H9 (cell line): ENCODE data around the gene SCEL. TPM values are rescaled to one million over a fixed set of nuclear protein-coding genes. Genes with fewer than 3 reads are reported as not detected.

ENCODE experiments used
- DNase-seq: peaks from one replicate; pipeline ENCODE4 v3.0.0-alpha.2; 2017
- H2AFZ ChIP-seq: one replicate; pipeline ENCODE4 v1.6.1; 2013; ENCODE audit warnings: mild to moderate bottlenecking, low read length, control low read depth, moderate library complexity
- H2AK5ac ChIP-seq: 2 replicates; pipeline ENCODE4 v1.6.1; 2013; ENCODE audit warnings: low read length, control low read depth, mixed read lengths; ENCODE audit not compliant: insufficient read length
- H2BK120ac ChIP-seq: one replicate; pipeline ENCODE4 v1.6.1; 2013; ENCODE audit warnings: low read depth, mild to moderate bottlenecking, low read length, control low read depth, inconsistent platforms; ENCODE audit not compliant: poor library complexity, severe bottlenecking
- H2BK12ac ChIP-seq: 2 replicates; pipeline ENCODE4 v1.6.1; 2013; ENCODE audit warnings: low read length, control low read depth, mixed read lengths, low read depth; ENCODE audit not compliant: insufficient read length
- H2BK15ac ChIP-seq: 2 replicates; pipeline ENCODE4 v1.6.1; 2013; ENCODE audit warnings: low read depth, low read length, control low read depth
- H2BK20ac ChIP-seq: one replicate; pipeline ENCODE4 v1.6.1; 2013; ENCODE audit warnings: low read depth, mild to moderate bottlenecking, low read length, control low read depth, inconsistent platforms; ENCODE audit not compliant: poor library complexity, severe bottlenecking
- H2BK5ac ChIP-seq: 2 replicates; pipeline ENCODE4 v1.6.1; 2013; ENCODE audit warnings: low read length, control low read depth, mixed read lengths; ENCODE audit not compliant: insufficient read length
- H3K14ac ChIP-seq: 2 replicates; pipeline ENCODE4 v1.6.1; 2013; ENCODE audit warnings: low read length, control low read depth; ENCODE audit not compliant: insufficient read depth
- H3K18ac ChIP-seq: 2 replicates; pipeline ENCODE4 v1.6.1; 2013; ENCODE audit warnings: low read depth, mild to moderate bottlenecking, mixed read lengths, low read length, control low read depth; ENCODE audit not compliant: insufficient read length
- H3K23ac ChIP-seq: 2 replicates; pipeline ENCODE4 v1.6.1; 2013; ENCODE audit warnings: low read length, control low read depth, mixed read lengths, low read depth; ENCODE audit not compliant: insufficient read length
- H3K23me2 ChIP-seq: 2 replicates; pipeline ENCODE4 v1.6.1; 2013; ENCODE audit warnings: low read depth, mild to moderate bottlenecking, mixed read lengths, low read length, control low read depth; ENCODE audit not compliant: insufficient read length, poor library complexity, severe bottlenecking
- H3K27ac ChIP-seq: 2 replicates; pipeline ENCODE4 v1.5.1; 2013; ENCODE audit warnings: low read length, control low read depth, mixed read lengths, low read depth; ENCODE audit not compliant: insufficient read length
- H3K27me3 ChIP-seq: 2 replicates; pipeline ENCODE4 v1.6.1; 2013; ENCODE audit warnings: low read length, control low read depth, inconsistent platforms; ENCODE audit not compliant: insufficient read depth
- H3K4ac ChIP-seq: 2 replicates; pipeline ENCODE4 v1.6.1; 2013; ENCODE audit warnings: low read depth, mild to moderate bottlenecking, control low read depth, inconsistent platforms, low read length, moderate library complexity
- H3K4me1 ChIP-seq: 2 replicates; pipeline ENCODE4 v1.6.1; 2013; ENCODE audit warnings: low read length, control low read depth, inconsistent platforms; ENCODE audit not compliant: insufficient read depth
- H3K4me2 ChIP-seq: 2 replicates; pipeline ENCODE4 v1.6.1; 2013; ENCODE audit warnings: low read length, control low read depth, mixed read lengths; ENCODE audit not compliant: insufficient read length, insufficient read depth
- H3K56ac ChIP-seq: 2 replicates; pipeline ENCODE4 v1.6.1; 2013; ENCODE audit warnings: low read depth, mild to moderate bottlenecking, mixed read lengths, low read length, control low read depth; ENCODE audit not compliant: insufficient read length
- H3K79me1 ChIP-seq: 2 replicates; pipeline ENCODE4 v1.6.1; 2013; ENCODE audit warnings: low read depth, mild to moderate bottlenecking, moderate library complexity, low read length, control low read depth, inconsistent platforms; ENCODE audit not compliant: insufficient read depth, poor library complexity, severe bottlenecking
- H3K79me2 ChIP-seq: 2 replicates; pipeline ENCODE4 v1.6.1; 2013; ENCODE audit warnings: low read length, control low read depth, inconsistent platforms; ENCODE audit not compliant: insufficient read depth
- H3K9ac ChIP-seq: 2 replicates; pipeline ENCODE4 v1.6.1; 2013; ENCODE audit warnings: low read length, control low read depth, mixed read lengths; ENCODE audit not compliant: insufficient read length; ENCODE audit errors: extremely low read depth
- H3K9me3 ChIP-seq: one replicate; pipeline ENCODE4 v1.6.1; 2013; ENCODE audit warnings: low read depth, low read length, inconsistent platforms; ENCODE audit not compliant: control insufficient read depth
- H3T11ph ChIP-seq: one replicate; pipeline ENCODE4 v1.6.1; 2013; ENCODE audit warnings: mild to moderate bottlenecking, low read length, control low read depth, inconsistent platforms
- H4K20me1 ChIP-seq: one replicate; pipeline ENCODE4 v1.6.1; 2013; ENCODE audit not compliant: control insufficient read depth, insufficient read length, insufficient read depth
- H4K5ac ChIP-seq: 2 replicates; pipeline ENCODE4 v1.6.1; 2013; ENCODE audit warnings: low read depth, mild to moderate bottlenecking, mixed read lengths, low read length, control low read depth; ENCODE audit not compliant: insufficient read length
- H4K8ac ChIP-seq: replicated peaks from 2 replicates; pipeline ENCODE4 v1.6.1; 2013; ENCODE audit warnings: low read length, control low read depth, mixed read lengths, low read depth; ENCODE audit not compliant: insufficient read length
- H4K91ac ChIP-seq: 2 replicates; pipeline ENCODE4 v1.6.1; 2013; ENCODE audit warnings: low read depth, mild to moderate bottlenecking, moderate library complexity, mixed read lengths, low read length, control low read depth; ENCODE audit not compliant: insufficient read length
- H3K27ac Mint-ChIP-seq, 3 experiments: 2 replicates in 2 of 3; 3 replicates in 1 of 3; pipeline ENCODE4 v1.8.0; 2020 to 2021; ENCODE audit warnings: mixed read lengths in 3 of 3, mild to moderate bottlenecking in 1 of 3, moderate library complexity in 1 of 3
- H3K27me3 Mint-ChIP-seq: 2 replicates; pipeline ENCODE4 v1.8.0; 2021; ENCODE audit warnings: low read depth, mild to moderate bottlenecking, moderate library complexity, mixed read lengths
- H3K36me3 Mint-ChIP-seq, 3 experiments: 2 replicates in 2 of 3; 3 replicates in 1 of 3; pipeline ENCODE4 v1.8.0; 2020 to 2021; ENCODE audit warnings: low read depth in 3 of 3, mixed read lengths in 3 of 3; ENCODE audit not compliant: insufficient read depth in 1 of 3
- H3K4me1 Mint-ChIP-seq, 2 experiments: 2 replicates each; pipeline ENCODE4 v1.8.0; 2020; ENCODE audit warnings: mixed read lengths in 2 of 2
- H3K4me3 Mint-ChIP-seq, 2 experiments: 2 replicates in 1 of 2; 3 replicates in 1 of 2; pipeline ENCODE4 v1.8.0; 2020 to 2021; ENCODE audit warnings: mild to moderate bottlenecking in 2 of 2, mixed read lengths in 2 of 2, moderate library complexity in 1 of 2
- H3K9me3 Mint-ChIP-seq, 2 experiments: 2 replicates in 1 of 2; 3 replicates in 1 of 2; pipeline ENCODE4 v1.8.0; 2020; ENCODE audit warnings: mild to moderate bottlenecking in 2 of 2, mixed read lengths in 2 of 2, moderate library complexity in 1 of 2
- WGBS: extraction: QIAGEN DNeasy Blood & Tissue Kit; methylation state at CpG from one replicate; pipeline ENCODE4 v1.1.7; 2013; ENCODE audit warnings: missing lambda C conversion rate, low lambda C conversion rate, mixed read lengths; ENCODE audit not compliant: insufficient read length; ENCODE audit errors: extremely low coverage; 5-methylcytosine and 5-hydroxymethylcytosine counted together
- total RNA-seq: library from RNA; stranded (reverse); gene quantifications from 2 replicates; pipeline ENCODE4 v1.2.1, GENCODE V29; 2021
- TF ChIP-seq, protein P1 (sequence below): fragments of 200-600 bp; sonication (generic); conservative IDR thresholded peaks from 3 replicates; pipeline ENCODE4 v1.8.0; 2021; ENCODE audit warnings: antibody characterized with exemption, mild to moderate bottlenecking

SCEL gene
- total RNA-seq, 1 experiment from 2014 or later = not detected

DNA sequence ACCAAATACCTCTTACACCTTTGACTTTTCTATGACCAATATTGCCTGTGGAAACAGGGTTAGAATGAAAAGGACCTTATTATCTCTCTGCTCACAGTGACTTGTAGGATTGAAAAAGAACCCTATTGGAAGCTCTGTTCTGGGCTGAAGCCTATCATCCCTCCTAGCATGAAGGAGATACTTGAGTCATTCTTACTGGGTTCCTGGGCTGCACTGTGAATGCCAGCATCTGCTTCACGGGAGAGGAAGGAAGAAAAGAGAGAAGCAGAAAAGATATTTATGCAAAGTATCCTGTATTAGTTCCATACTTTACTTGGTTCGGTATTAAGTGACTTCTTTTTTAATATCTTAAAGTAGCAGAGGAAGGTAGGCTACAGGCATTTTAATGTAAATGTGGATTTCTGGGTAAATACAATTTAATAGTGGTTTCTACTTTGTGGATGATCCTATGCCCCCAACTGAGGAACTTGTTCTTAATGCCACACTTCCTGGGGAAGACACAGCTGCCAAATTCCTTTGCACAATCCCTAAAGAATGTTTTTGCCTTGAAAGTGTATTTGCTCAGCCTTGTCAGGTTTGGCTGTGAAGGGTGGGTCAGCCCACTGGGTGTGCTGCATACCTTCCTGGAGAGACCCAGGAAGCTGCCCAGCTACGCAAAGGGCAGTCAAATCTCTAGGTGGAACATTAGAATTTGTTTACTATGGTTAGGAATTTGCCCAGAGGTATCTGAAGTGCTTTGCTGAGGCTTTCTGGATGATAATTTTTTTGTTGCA, 13.7 kb upstream of the SCEL start:
- no peak overlapping the region for H2BK20ac ChIP-seq
- no peak overlapping the region for H2BK15ac ChIP-seq
- no peak overlapping the region for H3K14ac ChIP-seq
- no peak overlapping the region for H3K56ac ChIP-seq
- DNase-seq = peak; percentile 55
- Mint-ChIP-seq H3K9me3 (peaks cover 0 to 3% of the 10 kb centered on the region in 2 experiments; a peak in 1 of 5 replicates), H3K27me3 (no peaks in the 10 kb centered on the region), H3K36me3 (no peaks in the 10 kb centered on the region), H3K4me1 (peaks cover 12 to 14% of the 10 kb centered on the region in 2 experiments), H3K27ac (peak overlapping the region; percentile 36 to 81 (median 74); a peak in 6 of 7 replicates), H3K4me3 (no peak overlapping the region)
- H3K27me3 ChIP-seq = no peaks in the 10 kb centered on the region
- H3K4ac ChIP-seq = no peak overlapping the region
- H3K23me2 ChIP-seq = no peaks in the 10 kb centered on the region
- H2BK120ac ChIP-seq = no peak overlapping the region
- H3K27ac ChIP-seq = no peak overlapping the region
- H4K91ac ChIP-seq = no peak overlapping the region
- TF ChIP-seq, protein P1, sequence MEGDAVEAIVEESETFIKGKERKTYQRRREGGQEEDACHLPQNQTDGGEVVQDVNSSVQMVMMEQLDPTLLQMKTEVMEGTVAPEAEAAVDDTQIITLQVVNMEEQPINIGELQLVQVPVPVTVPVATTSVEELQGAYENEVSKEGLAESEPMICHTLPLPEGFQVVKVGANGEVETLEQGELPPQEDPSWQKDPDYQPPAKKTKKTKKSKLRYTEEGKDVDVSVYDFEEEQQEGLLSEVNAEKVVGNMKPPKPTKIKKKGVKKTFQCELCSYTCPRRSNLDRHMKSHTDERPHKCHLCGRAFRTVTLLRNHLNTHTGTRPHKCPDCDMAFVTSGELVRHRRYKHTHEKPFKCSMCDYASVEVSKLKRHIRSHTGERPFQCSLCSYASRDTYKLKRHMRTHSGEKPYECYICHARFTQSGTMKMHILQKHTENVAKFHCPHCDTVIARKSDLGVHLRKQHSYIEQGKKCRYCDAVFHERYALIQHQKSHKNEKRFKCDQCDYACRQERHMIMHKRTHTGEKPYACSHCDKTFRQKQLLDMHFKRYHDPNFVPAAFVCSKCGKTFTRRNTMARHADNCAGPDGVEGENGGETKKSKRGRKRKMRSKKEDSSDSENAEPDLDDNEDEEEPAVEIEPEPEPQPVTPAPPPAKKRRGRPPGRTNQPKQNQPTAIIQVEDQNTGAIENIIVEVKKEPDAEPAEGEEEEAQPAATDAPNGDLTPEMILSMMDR = 0 out of 3 replicates have a peak, but pooled peaks have one; percentile 22
- no peaks in the 10 kb centered on the region for H3K79me1 ChIP-seq
- H2BK5ac ChIP-seq = no peak overlapping the region
- H3K9me3 ChIP-seq = no peaks in the 10 kb centered on the region
- no peaks in the 10 kb centered on the region for H3K79me2 ChIP-seq
- H3K18ac ChIP-seq = no peak overlapping the region
- H3K4me2 ChIP-seq = no peak overlapping the region
- no peak overlapping the region for H2AFZ ChIP-seq
- no peak overlapping the region for H4K5ac ChIP-seq
- no peak overlapping the region for H4K8ac ChIP-seq
- H3K23ac ChIP-seq = no peak overlapping the region
- H2AK5ac ChIP-seq = no peak overlapping the region
- H3T11ph ChIP-seq = no peak overlapping the region
- no peak overlapping the region for H2BK12ac ChIP-seq
- no peak overlapping the region for H3K9ac ChIP-seq
- WGBS = no CpG with 5 or more reads among the region's 3 CpGs
- no peaks in the 10 kb centered on the region for H4K20me1 ChIP-seq
- no peaks in the 10 kb centered on the region for H3K4me1 ChIP-seq
